ENCODE measurements around the gene ATPAF1.
A peak's percentile ranks its signal among the peaks of the same experiment; 100 is the strongest.
"Not testable (repeated sequence)": the region's sequence is repeated elsewhere in the genome, so short reads cannot be mapped to it uniquely, and the experiment has no call there.

Gene ATPAF1

GRCh38 chr1:46667782-46668760 is at the start of gene ATPAF1:
ATPAF1 (minus strand) TSS chr1:46668364; CDS start chr1:46668322, 42 bp downstream.
- peak; percentile 69 for DNase-seq (ENCODE audit: low spot score)

- no peak for DNase-seq (ENCODE audit: low spot score)
Measured at GRCh38 chr1:46717654-46718053, 49.5 kb upstream of the ATPAF1 start.

DNA sequence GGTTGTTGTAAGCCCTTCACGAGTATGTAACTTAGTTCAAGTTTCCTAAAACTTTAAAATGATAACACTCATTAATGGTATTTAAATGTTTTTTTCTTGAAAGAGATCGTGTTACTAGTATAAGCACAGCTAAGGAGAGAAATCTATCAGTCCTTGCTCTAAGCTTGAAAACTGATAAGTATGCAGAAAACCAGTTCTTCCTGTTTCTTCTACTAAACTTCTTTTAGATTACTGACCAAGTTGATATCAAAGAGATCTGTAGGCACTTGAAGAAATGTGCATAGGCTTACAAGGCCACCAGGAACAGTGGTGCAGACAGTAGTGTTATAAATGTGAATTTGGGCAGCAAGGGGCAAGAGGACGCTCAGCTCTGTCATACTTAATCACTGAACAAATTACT is 46.8 kb upstream of the ATPAF1 start:
- DNase-seq (ENCODE audit: low spot score): no peak

DNA sequence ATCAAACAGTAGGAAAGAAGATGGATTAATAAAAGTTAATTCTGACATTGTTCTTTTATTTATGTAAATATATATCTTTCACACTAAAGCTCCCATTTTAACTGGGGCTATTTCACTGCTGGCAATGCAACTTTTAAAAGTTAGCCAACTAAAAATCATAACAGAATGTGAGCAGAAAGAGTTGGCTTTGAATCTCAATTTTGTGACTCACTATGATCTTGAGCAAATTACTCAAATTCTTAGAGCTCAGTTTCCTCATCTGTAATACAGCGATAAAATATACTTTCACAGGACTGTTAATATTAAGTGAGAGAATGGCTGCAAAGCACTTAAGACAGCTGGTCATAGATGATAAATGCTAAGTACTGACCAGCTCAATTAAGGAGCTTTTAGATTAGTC is 40.0 kb upstream of the ATPAF1 start:
- DNase-seq (ENCODE audit: low spot score): no peak

DNA sequence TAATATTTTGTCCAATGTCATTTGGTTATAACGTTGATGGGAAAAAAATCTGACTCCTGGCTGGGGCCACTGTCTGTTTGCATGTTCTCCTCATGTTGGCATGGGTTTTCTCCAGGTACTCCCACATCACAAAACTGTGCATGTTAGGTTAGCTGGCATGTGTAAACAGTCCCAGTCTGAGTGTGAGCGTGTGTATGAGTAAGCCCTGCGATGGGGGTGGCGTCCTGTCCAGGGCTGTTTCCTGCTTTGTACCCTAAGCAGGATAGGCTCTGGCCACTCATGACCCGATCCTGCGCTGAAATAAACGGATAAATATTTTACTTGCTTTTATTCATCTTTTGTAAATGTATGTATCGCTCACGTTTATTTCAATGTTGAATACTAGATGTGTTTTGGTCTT is 37.2 kb upstream of the ATPAF1 start:
- DNase-seq (ENCODE audit: low spot score): no peak

- no peak for DNase-seq (ENCODE audit: low spot score)
Measured at GRCh38 chr1:46703927-46704641, 35.9 kb upstream of the ATPAF1 start.

GRCh38 chr1:46699666-46700065 is 31.5 kb upstream of the ATPAF1 start:
- DNase-seq (ENCODE audit: low spot score): no peak

DNA sequence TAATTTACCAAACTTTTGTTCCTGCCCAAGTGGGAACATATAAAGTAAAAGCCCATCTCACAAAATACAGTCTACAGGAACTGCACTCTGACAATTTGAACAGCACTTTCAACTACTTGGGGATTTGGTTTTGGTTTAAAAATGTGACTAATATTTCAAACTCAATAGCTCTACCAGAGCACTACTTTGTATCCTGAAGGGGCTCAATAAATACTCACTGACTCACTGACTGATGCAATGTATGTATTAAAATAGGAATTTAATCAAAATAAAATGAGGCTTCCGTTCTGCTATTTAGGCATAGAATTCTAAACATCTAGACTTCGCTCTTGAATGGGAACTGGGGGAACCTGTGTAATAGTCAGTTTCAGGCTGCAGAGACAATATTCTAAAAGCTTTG is 28.9 kb upstream of the ATPAF1 start:
- no peak for DNase-seq (ENCODE audit: low spot score)

DNA sequence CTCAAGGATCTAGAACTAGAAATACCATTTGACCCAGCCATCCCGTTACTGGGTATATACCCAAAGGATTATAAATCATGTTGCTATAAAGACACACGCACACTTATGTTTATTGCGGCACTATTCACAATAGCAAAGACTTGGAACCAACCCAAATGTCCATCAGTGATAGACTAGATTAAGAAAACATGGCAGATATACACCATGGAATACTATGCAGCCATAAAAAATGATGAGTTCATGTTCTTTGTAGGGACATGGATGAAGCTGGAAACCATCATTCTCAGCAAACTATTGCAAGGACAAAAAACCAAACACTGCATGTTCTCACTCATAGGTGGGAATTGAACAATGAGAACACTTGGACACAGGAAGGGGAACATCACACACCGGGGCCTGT is 26.5 kb upstream of the ATPAF1 start:
- not testable (repeated sequence) for DNase-seq (ENCODE audit: low spot score)

DNA sequence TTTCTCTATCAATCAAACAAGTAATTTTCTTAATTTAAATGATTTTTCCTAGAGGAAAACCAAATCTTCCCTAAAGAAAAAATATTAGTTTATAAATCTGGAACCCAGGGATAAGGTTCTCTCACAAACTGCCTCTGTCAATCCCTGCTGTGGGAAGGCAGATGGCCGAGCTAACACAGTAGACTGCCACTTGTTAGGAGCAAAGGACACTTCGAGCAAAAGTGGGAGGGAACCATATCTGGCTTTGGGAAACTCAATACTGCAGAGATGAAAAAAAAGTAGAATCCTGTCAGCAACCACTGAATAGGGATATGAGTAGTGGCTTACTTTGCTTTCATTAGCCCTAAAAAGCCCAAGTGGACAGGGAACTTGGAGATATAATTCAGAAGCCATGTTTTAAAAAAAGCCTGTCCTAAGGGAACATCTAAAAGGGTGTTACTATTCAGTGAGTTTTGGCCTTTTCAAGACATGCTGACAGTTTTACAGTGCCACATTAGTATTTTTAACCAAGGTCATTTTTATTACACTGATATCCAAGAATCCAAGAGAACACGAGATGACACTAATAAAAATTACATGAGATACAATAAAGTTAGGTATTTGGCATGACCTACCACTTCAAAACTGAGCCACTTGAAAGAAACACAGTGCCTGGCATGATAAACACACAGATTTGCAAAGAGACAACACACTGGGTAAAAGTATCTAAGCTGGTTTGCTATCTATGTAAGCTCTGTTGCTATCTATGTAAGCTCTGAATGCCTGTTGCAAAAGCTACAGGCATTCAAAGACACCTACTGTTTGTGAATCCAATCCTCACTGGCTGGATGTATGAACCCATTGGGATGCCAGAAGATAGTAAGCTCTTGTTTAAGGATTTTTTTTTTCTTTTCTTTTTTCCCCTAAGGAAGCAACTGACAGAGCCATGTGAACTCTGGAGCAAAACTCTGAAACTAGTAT is 24.9 kb upstream of the ATPAF1 start:
- DNase-seq (ENCODE audit: low spot score): no peak

DNA sequence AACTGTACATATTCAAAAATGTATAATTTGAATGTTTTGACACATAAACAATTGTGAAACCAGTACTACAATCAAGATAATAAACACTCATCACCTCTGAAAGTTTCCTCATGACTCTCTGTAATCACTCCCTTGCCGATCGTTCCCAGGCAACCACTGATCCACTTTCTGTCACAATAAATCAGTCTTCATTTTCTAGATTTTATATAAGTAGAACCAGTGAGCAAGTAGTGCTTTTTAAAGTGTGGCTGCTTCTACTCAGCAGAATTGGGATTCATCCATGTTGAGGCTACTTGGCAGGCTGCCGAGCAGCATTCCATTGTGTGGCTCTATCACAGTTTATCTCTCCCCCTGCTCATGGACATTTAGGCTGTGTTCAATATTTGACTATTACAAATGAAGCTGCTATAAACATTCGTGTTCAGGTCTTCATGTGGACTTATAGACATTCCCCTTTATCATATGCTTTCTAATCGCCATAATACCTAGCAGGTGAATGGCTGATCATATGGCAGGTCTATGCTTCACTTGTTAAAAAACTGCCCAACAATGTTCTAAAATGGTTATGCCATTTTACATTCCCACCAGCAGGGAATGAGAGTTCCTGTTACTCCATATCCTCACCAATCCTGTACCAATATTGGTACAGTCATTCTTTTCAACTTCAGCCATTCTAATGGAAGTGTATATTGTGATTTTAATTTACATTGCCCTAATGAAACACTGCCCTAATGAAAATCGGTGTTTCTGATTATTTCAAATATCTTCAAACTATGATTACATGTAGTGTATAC is 24.0 kb upstream of the ATPAF1 start:
- no peak for DNase-seq (ENCODE audit: low spot score)

GRCh38 chr1:46690931-46691421 is 22.8 kb upstream of the ATPAF1 start:
- no peak for DNase-seq (ENCODE audit: low spot score)

DNA sequence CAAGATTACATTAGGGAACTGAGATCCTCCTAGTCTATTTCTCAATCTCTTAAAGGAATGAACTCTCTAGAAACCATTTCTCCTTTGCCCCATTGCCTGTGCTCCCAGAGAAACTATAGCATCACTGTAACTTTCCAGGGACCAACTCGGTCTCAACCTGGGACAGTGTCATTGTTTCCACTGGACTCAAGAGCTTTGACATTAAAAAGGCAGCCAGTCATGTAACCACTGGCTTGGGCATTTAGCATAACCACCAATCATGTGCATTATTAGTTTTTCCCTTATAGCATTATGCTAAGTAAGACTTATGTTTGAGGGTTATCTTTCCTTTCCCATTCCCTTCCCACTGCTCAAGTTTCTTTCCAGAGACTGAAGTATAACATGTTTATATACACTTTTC is 21.7 kb upstream of the ATPAF1 start:
- no peak for DNase-seq (ENCODE audit: low spot score)

- DNase-seq (ENCODE audit: low spot score): no peak
Measured at GRCh38 chr1:46689356-46689755, 21.2 kb upstream of the ATPAF1 start.

GRCh38 chr1:46687921-46688509 is 19.9 kb upstream of the ATPAF1 start:
- no peak for DNase-seq (ENCODE audit: low spot score)

DNA sequence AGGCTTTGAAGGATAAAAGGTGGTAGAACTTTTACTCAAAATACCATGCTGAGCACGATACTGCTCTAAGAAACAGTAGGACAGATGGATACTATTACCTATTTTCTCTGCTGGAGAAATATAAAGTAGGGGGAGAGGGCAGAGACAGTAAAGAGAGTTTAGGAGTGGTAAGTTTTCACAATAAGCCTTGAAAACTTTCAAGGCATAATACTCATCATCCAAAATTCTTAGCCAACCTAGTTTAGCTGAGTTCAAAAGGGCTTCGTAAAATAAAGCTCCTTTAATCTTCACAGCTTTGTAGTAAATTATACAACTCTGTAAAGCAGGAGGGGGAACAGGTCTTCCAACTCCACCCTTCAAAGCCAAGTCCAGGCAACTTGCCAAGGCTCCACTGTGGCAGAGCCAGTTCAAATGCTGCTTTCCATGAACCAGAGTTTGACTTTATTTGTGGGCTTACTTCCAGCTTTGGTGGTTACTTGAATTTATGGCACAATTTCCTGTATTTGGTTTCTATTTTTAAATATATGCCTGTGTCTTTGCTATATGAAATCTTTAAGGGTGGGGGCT is 19.0 kb upstream of the ATPAF1 start:
- no peak for DNase-seq (ENCODE audit: low spot score)

GRCh38 chr1:46686255-46686654 is 18.1 kb upstream of the ATPAF1 start:
- no peak for DNase-seq (ENCODE audit: low spot score)

DNA sequence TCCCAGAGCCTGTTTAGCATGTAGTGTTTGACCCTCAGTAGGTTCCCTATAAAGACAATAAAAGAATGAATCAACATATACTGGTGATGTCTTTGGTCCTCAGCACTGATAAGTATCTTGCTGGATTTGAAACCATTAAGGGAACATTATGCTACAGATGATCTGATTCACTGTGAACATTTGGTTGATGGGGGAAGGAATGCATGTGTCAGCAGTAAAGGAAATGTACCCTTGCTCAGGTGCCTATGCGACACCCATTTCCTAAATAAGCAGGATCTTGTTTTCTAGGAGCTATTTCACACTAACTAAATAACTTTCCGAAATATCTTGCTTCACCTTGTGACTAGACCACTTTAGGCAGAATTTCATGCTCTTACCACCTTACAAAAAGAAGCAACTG is 16.5 kb upstream of the ATPAF1 start:
- no peak for DNase-seq (ENCODE audit: low spot score)

DNA sequence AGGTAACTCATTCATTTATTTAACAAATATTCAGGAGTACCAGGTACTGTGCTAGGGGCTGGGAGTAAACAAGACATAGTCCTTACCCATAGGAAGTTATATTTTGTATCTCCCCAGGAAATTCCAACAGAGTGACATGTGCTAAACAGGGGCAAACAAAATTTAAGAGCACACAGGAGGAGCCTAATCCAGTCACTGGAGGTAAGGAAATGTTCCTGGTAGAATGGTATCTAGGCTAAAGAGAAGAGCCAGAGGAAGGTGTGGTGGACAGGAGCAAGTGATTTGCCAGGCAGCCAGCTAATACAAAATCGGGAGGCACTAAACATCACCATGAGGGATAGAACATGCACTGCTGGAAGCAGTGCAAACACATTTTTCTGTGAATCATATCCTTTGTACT is 13.9 kb upstream of the ATPAF1 start:
- DNase-seq (ENCODE audit: low spot score): no peak

DNA sequence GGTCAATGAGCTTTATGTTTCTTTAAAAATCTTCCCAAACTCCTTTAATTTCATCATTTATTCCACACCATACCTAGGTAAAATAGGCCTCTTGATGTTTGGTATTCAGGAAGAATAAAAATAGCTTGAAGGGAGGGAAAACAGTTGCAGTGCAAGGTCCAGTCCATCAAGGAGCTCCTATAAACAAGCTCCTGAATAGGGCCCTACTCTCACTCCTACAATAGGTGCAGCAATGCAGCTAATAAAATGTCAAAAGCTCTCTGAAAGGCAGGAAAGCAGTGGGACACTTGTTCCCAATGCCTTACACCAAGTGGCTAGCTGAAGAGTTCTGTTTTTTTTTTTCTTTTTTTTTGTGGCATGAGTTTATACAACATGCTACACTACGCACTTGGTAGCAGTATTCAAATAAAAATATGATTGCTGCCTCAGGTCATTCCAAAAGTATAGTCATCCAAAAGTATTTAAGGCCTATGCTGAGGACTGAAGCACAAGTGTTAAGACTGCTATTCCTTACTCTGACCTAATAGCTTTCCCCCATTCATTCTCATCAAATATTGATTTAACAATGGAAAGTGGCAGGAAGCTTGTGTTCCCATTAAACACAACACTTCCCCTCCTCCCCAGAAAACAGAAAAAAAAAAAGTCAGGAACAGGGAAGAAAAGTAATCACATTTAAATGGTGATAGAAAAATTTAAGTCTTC is 13.3 kb upstream of the ATPAF1 start:
- DNase-seq (ENCODE audit: low spot score): no peak
